GM12864 (cell line): Measurements from ENCODE around the gene MAS1L.

Experiments
- DNase-seq: peaks from one replicate; pipeline ENCODE4 v3.0.0-alpha.2; 2011; ENCODE audit warnings: low read depth
- H3K4me3 ChIP-seq: 2 replicates; pipeline ENCODE4 v1.5.1; 2011; ENCODE audit warnings: mild to moderate bottlenecking, low read depth, low read length, control low read depth
- CTCF ChIP-seq: IDR thresholded peaks from 2 replicates; pipeline ENCODE4 v1.5.1; 2011; ENCODE audit warnings: low read depth, mild to moderate bottlenecking, moderate library complexity, low read length, control low read depth, inconsistent platforms; ENCODE audit errors: missing control alignments

The MAS1L gene

GRCh38 chr6:29506446-29507067, 18.8 kb upstream of the MAS1L start:
- H3K4me3 ChIP-seq = no peak overlapping the region
- no peak for DNase-seq
- TF ChIP-seq CTCF = no peak

- no peak for TF ChIP-seq CTCF
- no peak for DNase-seq
- H3K4me3 ChIP-seq = no peak overlapping the region
These were observed 18.1 kb upstream of the MAS1L start for GRCh38 chr6:29505808-29506207.

- H3K4me3 ChIP-seq = no peak overlapping the region
- no peak for DNase-seq
- TF ChIP-seq CTCF = no peak
These were observed 17.2 kb upstream of the MAS1L start for GRCh38 chr6:29504961-29505360.

GRCh38 chr6:29502597-29502996, 14.8 kb upstream of the MAS1L start:
- no peak overlapping the region for H3K4me3 ChIP-seq
- no peak for DNase-seq
- no peak for TF ChIP-seq CTCF

- no peak for TF ChIP-seq CTCF
- H3K4me3 ChIP-seq = no peak overlapping the region
- DNase-seq = no peak
These were observed 14.4 kb upstream of the MAS1L start for GRCh38 chr6:29502181-29502580.

- DNase-seq = no peak
- H3K4me3 ChIP-seq = no peak overlapping the region
- TF ChIP-seq CTCF = no peak
These were observed 13.3 kb upstream of the MAS1L start for GRCh38 chr6:29501106-29501505.

- no peak for TF ChIP-seq CTCF
- no peak overlapping the region for H3K4me3 ChIP-seq
- no peak for DNase-seq
These were observed 12.8 kb upstream of the MAS1L start for GRCh38 chr6:29500594-29500993.
